Gastrocnemius medialis (tissue), 4 donors: ENCODE measurements around the gene TENM3.

Experiments
- POLR2A ChIP-seq, 2 donors: fragments of 450-650 bp; IDR thresholded peaks; one replicate each; pipeline ENCODE4 v1.6.1; 2017; ENCODE audit warnings: antibody characterized with exemption in 2 of 2, mild to moderate bottlenecking in 2 of 2, moderate library complexity in 2 of 2
- TF ChIP-seq, protein P1 (sequence below), 5 experiments: fragments of 450-650 bp in 3 of 5; fragments of 200-600 bp in 2 of 5; sonication (generic) in 2 of 5; IDR thresholded peaks in 4 of 5; conservative IDR thresholded peaks in 1 of 5; 1 replicate in 4 of 5; 2 replicates in 1 of 5; pipeline ENCODE4 v1.5.1; 2016 to 2019; ENCODE audit warnings: antibody characterized with exemption in 5 of 5, mild to moderate bottlenecking in 3 of 5, moderate library complexity in 3 of 5

GRCh38 chr4:182846036-182846435 is 602.8 kb downstream of the TENM3 start:
- TF ChIP-seq, protein P1, sequence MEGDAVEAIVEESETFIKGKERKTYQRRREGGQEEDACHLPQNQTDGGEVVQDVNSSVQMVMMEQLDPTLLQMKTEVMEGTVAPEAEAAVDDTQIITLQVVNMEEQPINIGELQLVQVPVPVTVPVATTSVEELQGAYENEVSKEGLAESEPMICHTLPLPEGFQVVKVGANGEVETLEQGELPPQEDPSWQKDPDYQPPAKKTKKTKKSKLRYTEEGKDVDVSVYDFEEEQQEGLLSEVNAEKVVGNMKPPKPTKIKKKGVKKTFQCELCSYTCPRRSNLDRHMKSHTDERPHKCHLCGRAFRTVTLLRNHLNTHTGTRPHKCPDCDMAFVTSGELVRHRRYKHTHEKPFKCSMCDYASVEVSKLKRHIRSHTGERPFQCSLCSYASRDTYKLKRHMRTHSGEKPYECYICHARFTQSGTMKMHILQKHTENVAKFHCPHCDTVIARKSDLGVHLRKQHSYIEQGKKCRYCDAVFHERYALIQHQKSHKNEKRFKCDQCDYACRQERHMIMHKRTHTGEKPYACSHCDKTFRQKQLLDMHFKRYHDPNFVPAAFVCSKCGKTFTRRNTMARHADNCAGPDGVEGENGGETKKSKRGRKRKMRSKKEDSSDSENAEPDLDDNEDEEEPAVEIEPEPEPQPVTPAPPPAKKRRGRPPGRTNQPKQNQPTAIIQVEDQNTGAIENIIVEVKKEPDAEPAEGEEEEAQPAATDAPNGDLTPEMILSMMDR (IDR thresholded peaks at IDR 0.05 in 4 of 5, conservative IDR thresholded peaks at IDR 0.05 in 1 of 5): no peak
- no peak for TF ChIP-seq POLR2A (IDR thresholded peaks at IDR 0.05)
